Thoracic aorta (tissue), 2 donors: ENCODE data around the gene MAML3. TPM values are rescaled to one million over a fixed set of nuclear protein-coding genes. Genes with fewer than 3 reads are reported as not detected.
"Not testable (repeated sequence)": the region's sequence is repeated elsewhere in the genome, so short reads cannot be mapped to it uniquely, and the experiment has no call there.

ENCODE experiments used
- ATAC-seq: fragments of 150-250 bp; one replicate; pipeline ENCODE4 v1.8.0; 2017; ENCODE audit warnings: low read depth; ENCODE audit not compliant: insufficient number of reproducible peaks, low FRiP score
- DNase-seq: peaks from one replicate; pipeline ENCODE4 v3.0.0-alpha.2; 2020; ENCODE audit warnings: low spot score
- H3K27ac ChIP-seq, 2 donors: fragments of 200-600 bp; sonication (generic); 1 replicate in 1 of 2; 2 replicates in 1 of 2; pipeline ENCODE4 v1.5.1; 2016; ENCODE audit warnings: mild to moderate bottlenecking in 2 of 2, moderate library complexity in 2 of 2
- H3K27me3 ChIP-seq: fragments of 200-600 bp; sonication (generic); replicated peaks from 2 replicates; pipeline ENCODE4 v1.6.0; 2016; ENCODE audit warnings: mild to moderate bottlenecking; ENCODE audit not compliant: insufficient read depth
- H3K36me3 ChIP-seq: fragments of 200-600 bp; sonication (generic); one replicate; pipeline ENCODE4 v1.5.1; 2016
- H3K4me1 ChIP-seq, 2 donors: fragments of 200-600 bp; sonication (generic); 1 replicate in 1 of 2; 2 replicates in 1 of 2; pipeline versions ENCODE4 v1.5.1 to v1.6.0; 2016; ENCODE audit warnings: low read depth in 2 of 2, mild to moderate bottlenecking in 1 of 2; ENCODE audit not compliant: control insufficient read depth in 1 of 2
- H3K4me3 ChIP-seq: fragments of 200-600 bp; sonication (generic); 2 replicates; pipeline ENCODE4 v1.5.1; 2016; ENCODE audit warnings: mild to moderate bottlenecking
- H3K9me3 ChIP-seq: fragments of 200-600 bp; sonication (generic); 2 replicates; pipeline ENCODE4 v1.5.1; 2016
- total RNA-seq, 2 donors: library from RNA; depleted of rRNA; stranded (reverse); fragments of >200 nt; gene quantifications; one replicate each; pipeline versions ENCODE4 v1.1.0 to v1.2.3, GENCODE V29; 2016
- TF ChIP-seq, protein P1 (sequence below): fragments of 200-600 bp; sonication (generic); IDR thresholded peaks from one replicate; pipeline ENCODE4 v1.5.1; 2019; ENCODE audit warnings: antibody characterized with exemption

Gene MAML3
- total RNA-seq, 2 donors from 2014 or later, result 7.3 to 14.1 TPM

DNA sequence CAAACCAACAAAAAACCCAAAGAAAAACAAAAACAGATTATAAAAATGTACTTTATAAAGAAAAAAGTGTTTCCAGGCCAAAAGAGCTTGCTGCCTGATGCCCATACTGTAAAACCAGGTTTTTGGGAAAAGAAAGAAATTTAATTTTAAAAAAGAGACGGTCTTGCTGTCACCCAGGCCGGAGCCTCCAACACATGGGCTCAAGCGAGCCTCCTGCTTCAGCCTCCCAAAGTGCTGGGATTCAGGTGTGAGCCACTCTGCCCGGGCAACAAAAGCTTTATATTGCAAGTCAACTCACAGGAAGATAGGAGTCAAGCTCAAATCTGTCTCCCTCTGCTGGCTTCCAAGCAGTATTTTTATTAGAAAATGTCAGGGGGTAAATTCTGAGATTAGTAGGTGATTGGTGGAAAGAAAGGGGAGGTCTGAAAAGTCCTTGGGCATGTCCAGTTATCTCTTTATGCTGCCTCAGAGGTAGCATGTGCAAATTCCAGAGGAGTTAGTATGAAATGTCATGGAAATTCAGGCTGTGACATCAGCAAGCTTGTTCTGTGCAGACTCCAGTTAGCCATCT is 449.0 kb downstream of the MAML3 start:
- Histone ChIP-seq H3K36me3 (no peaks in the 10 kb centered on the region), H3K27ac (no peak overlapping the region), H3K4me1 (no peaks in the 10 kb centered on the region), H3K4me3 (no peak overlapping the region), H3K27me3 (no peaks in the 10 kb centered on the region), H3K9me3 (no peaks in the 10 kb centered on the region)
- TF ChIP-seq, protein P1, sequence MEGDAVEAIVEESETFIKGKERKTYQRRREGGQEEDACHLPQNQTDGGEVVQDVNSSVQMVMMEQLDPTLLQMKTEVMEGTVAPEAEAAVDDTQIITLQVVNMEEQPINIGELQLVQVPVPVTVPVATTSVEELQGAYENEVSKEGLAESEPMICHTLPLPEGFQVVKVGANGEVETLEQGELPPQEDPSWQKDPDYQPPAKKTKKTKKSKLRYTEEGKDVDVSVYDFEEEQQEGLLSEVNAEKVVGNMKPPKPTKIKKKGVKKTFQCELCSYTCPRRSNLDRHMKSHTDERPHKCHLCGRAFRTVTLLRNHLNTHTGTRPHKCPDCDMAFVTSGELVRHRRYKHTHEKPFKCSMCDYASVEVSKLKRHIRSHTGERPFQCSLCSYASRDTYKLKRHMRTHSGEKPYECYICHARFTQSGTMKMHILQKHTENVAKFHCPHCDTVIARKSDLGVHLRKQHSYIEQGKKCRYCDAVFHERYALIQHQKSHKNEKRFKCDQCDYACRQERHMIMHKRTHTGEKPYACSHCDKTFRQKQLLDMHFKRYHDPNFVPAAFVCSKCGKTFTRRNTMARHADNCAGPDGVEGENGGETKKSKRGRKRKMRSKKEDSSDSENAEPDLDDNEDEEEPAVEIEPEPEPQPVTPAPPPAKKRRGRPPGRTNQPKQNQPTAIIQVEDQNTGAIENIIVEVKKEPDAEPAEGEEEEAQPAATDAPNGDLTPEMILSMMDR, result no peak
- no peak for ATAC-seq
- no peak for DNase-seq

- Histone ChIP-seq H3K27me3 (no peaks in the 10 kb centered on the region), H3K36me3 (peaks cover 8% of the 10 kb centered on the region), H3K27ac (no peak overlapping the region), H3K4me3 (no peak overlapping the region), H3K4me1 (no peaks in the 10 kb centered on the region), H3K9me3 (peaks cover 3% of the 10 kb centered on the region)
- DNase-seq (no peak), ATAC-seq (no peak)
- TF ChIP-seq, protein P1, result no peak
These were observed 453.4 kb downstream of the MAML3 start for GRCh38 chr4:139700568-139700967.

GRCh38 chr4:139698167-139698925 is 455.6 kb downstream of the MAML3 start:
- ATAC-seq, H3K27me3 ChIP-seq, DNase-seq, H3K4me3 ChIP-seq, H3K4me1 ChIP-seq, H3K9me3 ChIP-seq, H3K36me3 ChIP-seq, H3K27ac ChIP-seq: not testable (repeated sequence)
- TF ChIP-seq, protein P1, result peak; percentile 10

GRCh38 chr4:139696491-139696890 is 457.5 kb downstream of the MAML3 start:
- Histone ChIP-seq H3K36me3 (peaks cover 8% of the 10 kb centered on the region), H3K27ac (no peak overlapping the region), H3K27me3 (no peaks in the 10 kb centered on the region), H3K4me3 (no peak overlapping the region), H3K4me1 (no peaks in the 10 kb centered on the region), H3K9me3 (peaks cover 3% of the 10 kb centered on the region)
- TF ChIP-seq, protein P1, result no peak
- DNase-seq (no peak), ATAC-seq (no peak)

- Histone ChIP-seq H3K27ac (no peak overlapping the region), H3K36me3 (peaks cover 8% of the 10 kb centered on the region), H3K9me3 (peaks cover 3% of the 10 kb centered on the region), H3K4me3 (no peak overlapping the region), H3K27me3 (no peaks in the 10 kb centered on the region), H3K4me1 (no peaks in the 10 kb centered on the region)
- ATAC-seq, result no peak
- no peak for DNase-seq
- TF ChIP-seq, protein P1, result no peak
These were observed 459.4 kb downstream of the MAML3 start for GRCh38 chr4:139694522-139695107.
